ENCODE results near the gene VIPAS39.
A peak's percentile ranks its signal among the peaks of the same experiment; 100 is the strongest.
"Not testable (repeated sequence)": the region's sequence is repeated elsewhere in the genome, so short reads cannot be mapped to it uniquely, and the experiment has no call there.

Gene VIPAS39

GRCh38 chr14:77470224-77470870 lies 12.9 kb upstream of the VIPAS39 start:
- DNase-seq, result no peak

GRCh38 chr14:77469539-77469938 lies 12.1 kb upstream of the VIPAS39 start:
- DNase-seq, result no peak

GRCh38 chr14:77469067-77469505 lies 11.7 kb upstream of the VIPAS39 start:
- DNase-seq, result no peak

- DNase-seq, result no peak
Measured at GRCh38 chr14:77467801-77468200, 10.4 kb upstream of the VIPAS39 start.

GRCh38 chr14:77459072-77459723 lies 1.8 kb upstream of the VIPAS39 start:
- DNase-seq, result peak; percentile 62

- peak; percentile 21 for DNase-seq
Measured at GRCh38 chr14:77458249-77458950, 999 bp upstream of the VIPAS39 start.

GRCh38 chr14:77457115-77457521 lies 283 bp downstream of the VIPAS39 start:
- no peak for DNase-seq

- DNase-seq, result no peak
Measured at GRCh38 chr14:77455966-77456640, 1.3 kb downstream of the VIPAS39 start.

- no peak for DNase-seq
Measured at GRCh38 chr14:77442196-77442595, 15.2 kb downstream of the VIPAS39 start.

- DNase-seq, result no peak
Measured at GRCh38 chr14:77439861-77440260, 17.5 kb downstream of the VIPAS39 start.

GRCh38 chr14:77438596-77438995 lies 18.8 kb downstream of the VIPAS39 start:
- DNase-seq, result no peak

GRCh38 chr14:77436042-77436441 lies 21.4 kb downstream of the VIPAS39 start:
- peak; percentile 27 for DNase-seq

- no peak for DNase-seq
Measured at GRCh38 chr14:77426396-77426795, 31.0 kb downstream of the VIPAS39 start.

GRCh38 chr14:77424862-77425261 lies 32.5 kb downstream of the VIPAS39 start:
- DNase-seq, result no peak

GRCh38 chr14:77423423-77423822 lies 34.0 kb downstream of the VIPAS39 start, which contains the start of gene NOXRED1:
NOXRED1 (minus strand) TSS chr14:77423523; CDS start chr14:77422889, 634 bp downstream.
- DNase-seq, result no peak

- peak; percentile 30 for DNase-seq
Measured at GRCh38 chr14:77421201-77421600, 36.2 kb downstream of the VIPAS39 start.

GRCh38 chr14:77416836-77417235 lies 40.6 kb downstream of the VIPAS39 start:
- no peak for DNase-seq

- not testable (repeated sequence) for DNase-seq
Measured at GRCh38 chr14:77416098-77416497, 41.3 kb downstream of the VIPAS39 start.

- DNase-seq, result not testable (repeated sequence)
Measured at GRCh38 chr14:77415403-77416030, 41.9 kb downstream of the VIPAS39 start.

GRCh38 chr14:77409131-77409533 lies 48.3 kb downstream of the VIPAS39 start:
- DNase-seq, result no peak

GRCh38 chr14:77407158-77407557 lies 50.2 kb downstream of the VIPAS39 start:
- no peak for DNase-seq

- DNase-seq, result no peak
Measured at GRCh38 chr14:77406718-77407117, 50.7 kb downstream of the VIPAS39 start.

All from fibroblast of skin of abdomen (primary cell).